Measurements from ENCODE around the gene TSC22D1. TPM values are rescaled to one million over a fixed set of nuclear protein-coding genes. Genes with fewer than 3 reads are reported as not detected.
"Not testable (repeated sequence)": the region's sequence is repeated elsewhere in the genome, so short reads cannot be mapped to it uniquely, and the experiment has no call there.

TSC22D1 gene
- total RNA-seq, 3 donors from 2014 or later: 249 to 299 (median 260) TPM

- no peak for TF ChIP-seq CTCF (IDR thresholded peaks at IDR 0.05)
- intact Hi-C loops (cut with DNase I, micrococcal nuclease): no loop called here
- DNase-seq (no peak), ATAC-seq (no peak)
- Histone ChIP-seq H3K4me1 (ENCODE audit: low read depth) (no peaks in the 10 kb centered on the region), H3K36me3 (ENCODE audit: low read depth) (no peaks in the 10 kb centered on the region), H3K9me3 (no peaks in the 10 kb centered on the region), H3K4me3 (no peak overlapping the region)
These were observed 42.2 kb upstream of the TSC22D1 start for GRCh38 chr13:44618326-44618725.

GRCh38 chr13:44617648-44618047, 41.5 kb upstream of the TSC22D1 start:
- no peaks in the 10 kb centered on the region for H3K4me1 ChIP-seq (ENCODE audit: low read depth)
- TF ChIP-seq CTCF (IDR thresholded peaks at IDR 0.05): no peak
- ATAC-seq (no peak), DNase-seq (no peak)
- no peaks in the 10 kb centered on the region for H3K36me3 ChIP-seq (ENCODE audit: low read depth)
- intact Hi-C loops (cut with DNase I, micrococcal nuclease): no loop called here
- H3K9me3 ChIP-seq: no peaks in the 10 kb centered on the region
- H3K4me3 ChIP-seq: no peak overlapping the region

GRCh38 chr13:44609137-44609536, 33.0 kb upstream of the TSC22D1 start:
- TF ChIP-seq CTCF (IDR thresholded peaks at IDR 0.05): no peak
- DNase-seq (no peak), ATAC-seq (no peak)
- Histone ChIP-seq H3K9me3 (no peaks in the 10 kb centered on the region), H3K36me3 (ENCODE audit: low read depth) (no peaks in the 10 kb centered on the region), H3K4me3 (no peak overlapping the region), H3K4me1 (ENCODE audit: low read depth) (no peaks in the 10 kb centered on the region)
- intact Hi-C loops (cut with DNase I, micrococcal nuclease): no loop called here

- Histone ChIP-seq H3K4me3 (no peak overlapping the region), H3K9me3 (no peaks in the 10 kb centered on the region)
- no peak for ATAC-seq
These were observed 29.6 kb upstream of the TSC22D1 start for GRCh38 chr13:44605721-44606120.

GRCh38 chr13:44605275-44605674, 29.1 kb upstream of the TSC22D1 start:
- intact Hi-C loops (cut with DNase I, micrococcal nuclease): no loop called here
- Histone ChIP-seq H3K4me3 (no peak overlapping the region), H3K4me1 (ENCODE audit: low read depth) (no peaks in the 10 kb centered on the region), H3K9me3 (no peaks in the 10 kb centered on the region), H3K36me3 (ENCODE audit: low read depth) (no peaks in the 10 kb centered on the region)
- TF ChIP-seq CTCF (IDR thresholded peaks at IDR 0.05): no peak
- ATAC-seq (no peak), DNase-seq (no peak)

More at GRCh38 chr13:44605721-44606120, 29.6 kb upstream of the TSC22D1 start:
- intact Hi-C loops (cut with DNase I, micrococcal nuclease): no loop called here
- DNase-seq: no peak
- Histone ChIP-seq H3K36me3 (ENCODE audit: low read depth) (no peaks in the 10 kb centered on the region), H3K4me1 (ENCODE audit: low read depth) (no peaks in the 10 kb centered on the region)
- TF ChIP-seq CTCF (IDR thresholded peaks at IDR 0.05): no peak

GRCh38 chr13:44601586-44601985, 25.5 kb upstream of the TSC22D1 start:
- no peaks in the 10 kb centered on the region for H3K4me1 ChIP-seq (ENCODE audit: low read depth)
- intact Hi-C loops (cut with DNase I, micrococcal nuclease): no loop called here
- TF ChIP-seq CTCF (IDR thresholded peaks at IDR 0.05): no peak
- ATAC-seq (no peak), DNase-seq (no peak)
- no peaks in the 10 kb centered on the region for H3K36me3 ChIP-seq (ENCODE audit: low read depth)
- H3K9me3 ChIP-seq: no peaks in the 10 kb centered on the region
- no peak overlapping the region for H3K4me3 ChIP-seq

GRCh38 chr13:44593861-44594592, 17.9 kb upstream of the TSC22D1 start:
- intact Hi-C loops (cut with DNase I, micrococcal nuclease); ATAC-seq; H3K4me1 ChIP-seq (ENCODE audit: low read depth); DNase-seq; H3K4me3 ChIP-seq; H3K9me3 ChIP-seq; H3K36me3 ChIP-seq (ENCODE audit: low read depth): not testable (repeated sequence)

Data from mucosa of descending colon (tissue), 3 donors.